TTC549 (cell line): ENCODE data around the gene CIP2A.

Experiments used
- FAIRE-seq: peaks from 2 replicates; lab custom pipeline; 2012; peaks lifted over from hg19 to GRCh38; lab: Jason Lieb, UNC

CIP2A gene

DNA sequence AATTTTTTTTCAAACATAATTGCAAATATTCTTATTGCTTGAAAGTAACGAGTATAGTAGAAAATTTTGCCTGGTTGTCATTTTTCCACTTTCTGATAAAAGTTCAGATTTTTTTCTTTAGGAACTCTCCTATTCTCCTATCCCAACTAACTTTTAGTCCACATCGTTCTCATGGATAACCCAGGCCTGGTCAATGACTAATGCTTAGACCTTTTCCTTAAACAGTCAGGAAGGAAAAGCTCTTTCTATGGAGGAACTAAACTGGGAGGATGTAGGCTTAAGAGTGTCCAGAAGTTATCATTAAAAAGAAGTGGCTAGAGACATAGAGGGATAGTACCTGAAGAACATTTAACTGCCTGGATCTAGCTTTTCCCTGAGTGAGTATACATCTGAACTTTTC is 26.7 kb downstream of the CIP2A start:
- FAIRE-seq: no peak

DNA sequence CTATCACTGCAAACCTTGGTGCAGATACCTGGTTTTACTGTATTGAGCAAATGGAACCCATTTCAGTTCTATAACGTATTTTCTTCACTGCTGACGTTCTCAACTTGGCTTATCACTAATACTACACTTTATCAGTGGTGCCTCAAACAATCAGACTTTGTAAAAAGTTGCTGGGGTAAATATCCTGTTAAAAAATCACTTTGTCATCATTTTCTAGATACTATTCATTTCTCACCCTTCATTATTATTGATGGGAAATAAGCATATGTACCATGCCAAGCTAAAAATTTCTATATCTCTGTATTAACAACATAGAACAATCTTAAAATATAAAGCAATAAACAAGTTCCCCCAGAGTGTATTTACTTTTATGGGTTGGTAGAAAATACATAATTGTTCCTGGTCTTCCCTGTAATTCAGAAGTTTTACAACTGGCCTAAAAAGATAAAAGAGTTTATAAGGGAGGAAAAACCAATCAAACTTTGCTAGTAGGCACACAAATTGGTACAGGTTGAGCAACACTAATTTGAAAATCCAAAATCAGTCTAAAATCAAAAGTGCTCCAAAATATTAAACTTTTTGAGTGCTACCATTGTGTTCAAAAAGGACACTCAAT is 33.2 kb downstream of the CIP2A start:
- FAIRE-seq: no peak

DNA sequence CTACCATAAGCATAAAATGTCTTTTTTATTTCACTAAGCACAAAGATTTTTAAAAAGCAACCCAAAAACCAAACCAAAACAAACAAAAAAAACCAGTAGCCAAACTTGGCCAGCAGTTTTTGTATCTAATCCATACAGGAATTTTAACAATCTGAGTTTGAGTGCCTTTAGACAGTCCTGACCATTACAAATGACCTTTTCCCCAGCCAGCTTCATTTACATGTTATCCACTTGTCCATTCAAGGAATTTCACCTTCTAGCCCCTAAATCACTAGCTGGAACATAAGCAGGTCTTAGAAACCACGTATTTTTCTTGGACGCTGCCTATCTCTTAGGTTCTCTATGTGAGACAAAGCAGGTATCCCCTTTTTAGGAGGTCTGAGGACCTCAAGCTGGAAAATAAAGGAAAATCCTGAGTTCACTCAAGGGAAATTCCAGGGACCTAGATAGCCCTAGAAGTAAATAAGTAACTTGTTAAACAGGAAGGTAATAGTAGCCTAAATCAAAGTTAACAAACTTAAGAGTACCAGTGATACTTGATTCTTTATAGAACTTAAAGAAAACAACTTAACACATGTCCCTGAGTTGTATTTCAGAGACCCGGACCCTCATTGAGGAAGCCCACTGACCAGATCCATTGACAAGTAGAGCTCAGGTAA is 34.2 kb downstream of the CIP2A start:
- no peak for FAIRE-seq

DNA sequence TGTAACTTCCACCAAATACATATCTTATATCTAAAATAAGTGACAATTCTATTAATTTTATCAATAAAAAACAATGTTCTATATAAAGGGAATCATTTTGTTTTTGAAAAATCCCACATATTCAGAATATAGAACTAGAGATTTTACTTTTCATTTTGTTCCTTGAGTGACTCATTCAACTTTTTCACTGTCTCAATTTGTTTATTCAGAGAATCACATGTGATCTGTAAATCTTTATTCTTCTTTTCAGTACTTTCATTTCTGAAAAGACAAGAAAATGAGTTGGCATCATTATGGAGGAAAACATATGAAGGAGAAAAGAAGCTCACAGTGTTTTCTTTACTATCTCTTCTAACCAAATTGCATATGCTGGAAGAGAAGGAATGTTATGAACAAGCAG is 35.0 kb downstream of the CIP2A start:
- no peak for FAIRE-seq

DNA sequence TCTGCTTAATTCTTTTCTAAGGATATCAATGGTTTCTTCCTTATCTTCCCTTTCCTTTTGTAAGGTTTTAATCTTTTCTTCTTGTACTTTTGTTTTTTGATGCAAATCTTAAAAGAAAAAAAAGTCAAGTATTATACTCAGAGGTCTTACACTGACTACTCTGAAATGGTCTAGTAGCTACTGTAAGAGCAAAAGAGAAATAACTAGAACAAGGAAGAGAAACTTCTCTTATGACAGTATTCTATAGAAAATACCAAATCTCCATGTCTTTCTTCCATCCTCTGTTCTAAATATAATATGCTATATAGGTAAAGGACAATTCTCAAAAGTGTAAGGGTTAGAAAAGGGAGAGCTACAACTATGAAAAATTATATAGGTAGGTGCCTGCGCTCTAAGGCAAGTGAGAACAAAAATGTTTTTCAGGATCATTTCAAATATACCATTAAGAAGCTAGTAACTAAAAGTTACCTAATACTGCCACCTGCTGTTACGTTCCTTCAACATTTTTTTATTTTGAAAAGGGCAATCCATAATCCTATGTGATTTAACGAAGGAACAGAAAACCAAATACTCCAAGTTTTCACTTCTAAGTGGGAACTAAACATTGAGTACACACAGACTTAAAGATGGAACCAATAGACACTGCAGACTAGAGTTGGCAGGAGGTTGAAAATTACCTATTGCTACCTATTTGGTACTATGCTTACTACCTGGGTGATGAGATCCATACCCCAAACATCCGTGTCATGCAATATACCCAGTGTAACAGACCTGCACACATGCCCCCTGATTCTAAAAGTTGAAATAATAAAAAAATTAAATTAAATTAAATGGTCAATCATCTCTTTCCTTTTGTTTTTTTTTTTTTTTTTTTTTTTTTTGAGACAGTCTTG is 36.7 kb downstream of the CIP2A start:
- FAIRE-seq: peak; percentile 56

DNA sequence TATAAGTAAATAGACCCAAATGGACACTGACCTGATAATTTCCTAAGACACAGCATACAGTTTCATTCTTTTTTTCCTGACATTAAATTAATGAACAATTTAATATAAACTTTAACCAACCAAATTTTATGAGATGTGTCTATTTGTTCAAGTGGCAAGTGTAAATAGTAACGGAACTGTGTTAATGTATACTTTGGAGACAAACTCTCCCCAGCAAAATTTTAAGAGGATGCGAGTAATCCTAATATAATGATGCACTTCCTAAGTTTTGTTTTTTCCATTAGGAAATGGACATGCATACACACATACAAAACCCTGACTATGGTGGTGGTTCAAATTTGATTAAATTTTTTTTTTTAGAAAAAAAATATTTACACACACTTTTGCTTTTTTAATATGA is 40.4 kb downstream of the CIP2A start:
- no peak for FAIRE-seq

DNA sequence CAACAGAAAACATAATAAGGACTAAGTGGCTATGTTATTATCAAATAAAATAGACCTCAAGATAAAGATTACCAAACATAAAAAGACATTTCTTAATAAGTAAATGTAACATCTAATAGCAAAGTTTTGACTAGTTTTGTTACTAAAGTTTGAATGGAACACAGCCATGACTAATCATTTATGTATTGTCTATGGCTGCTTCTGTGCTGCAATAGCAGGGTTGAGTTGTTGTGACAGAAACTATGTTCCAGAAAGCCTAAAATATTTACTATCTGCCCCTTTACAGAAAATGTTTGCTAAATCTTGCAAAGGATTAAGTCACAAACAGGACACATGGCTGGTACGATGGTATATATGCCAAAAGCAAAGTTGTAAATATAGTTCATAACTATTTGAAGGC is 40.9 kb downstream of the CIP2A start:
- FAIRE-seq: no peak

DNA sequence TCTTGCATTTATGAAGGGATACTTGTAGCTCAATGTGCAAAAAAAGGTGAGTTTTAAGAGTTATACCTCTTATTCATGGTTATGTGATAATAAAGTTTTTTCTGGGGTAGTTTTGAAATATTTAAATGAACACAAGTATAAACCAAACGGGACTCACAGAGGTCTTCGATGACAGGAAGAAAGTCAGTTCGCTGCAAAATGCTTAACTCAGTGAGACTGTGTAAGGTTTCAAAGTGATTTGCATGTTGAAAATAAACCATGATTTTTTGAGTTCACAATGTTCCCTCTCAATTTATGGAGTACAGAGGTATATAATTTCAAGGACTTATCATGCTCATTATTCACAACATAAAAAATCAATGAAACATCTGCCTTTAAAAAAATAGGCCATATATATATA is 42.5 kb downstream of the CIP2A start:
- FAIRE-seq: no peak

DNA sequence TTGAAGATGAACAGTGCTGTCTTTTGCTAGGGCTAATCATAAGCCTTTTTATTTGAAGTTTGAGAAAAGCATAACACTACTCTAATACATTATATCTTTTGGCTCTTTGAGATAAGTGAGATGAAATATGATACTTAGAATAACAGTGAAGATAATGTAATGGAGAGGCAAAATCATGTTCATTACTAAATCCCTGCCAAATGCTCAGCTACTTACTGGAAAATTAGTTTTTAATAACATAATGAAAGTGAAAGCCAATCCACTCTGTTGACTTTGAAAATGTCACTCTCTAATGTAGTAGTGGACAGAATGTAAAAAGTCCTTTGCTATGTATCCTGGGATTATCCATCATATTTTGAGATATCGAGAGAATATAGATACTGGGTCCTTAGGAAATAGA is 43.0 kb downstream of the CIP2A start:
- no peak for FAIRE-seq

DNA sequence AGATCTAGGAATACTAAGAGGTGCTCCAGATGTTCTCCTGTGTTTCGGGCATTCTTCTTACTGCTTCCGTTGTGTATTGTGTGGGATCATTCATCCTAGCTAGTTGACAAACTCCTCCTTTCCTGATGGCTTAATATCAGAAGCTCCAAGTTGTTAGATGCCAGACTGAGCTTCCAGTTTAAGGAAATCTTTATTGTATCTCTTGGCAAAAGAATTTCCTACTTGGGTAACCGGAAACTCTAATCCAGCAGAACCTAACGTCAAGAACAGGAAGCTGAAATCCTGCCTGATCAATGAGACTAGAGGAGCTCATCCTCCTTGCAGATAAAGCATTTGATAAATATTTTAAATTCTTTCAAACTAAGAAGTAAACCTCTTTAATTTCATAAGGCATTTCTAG is 51.2 kb downstream of the CIP2A start:
- FAIRE-seq: no peak

DNA sequence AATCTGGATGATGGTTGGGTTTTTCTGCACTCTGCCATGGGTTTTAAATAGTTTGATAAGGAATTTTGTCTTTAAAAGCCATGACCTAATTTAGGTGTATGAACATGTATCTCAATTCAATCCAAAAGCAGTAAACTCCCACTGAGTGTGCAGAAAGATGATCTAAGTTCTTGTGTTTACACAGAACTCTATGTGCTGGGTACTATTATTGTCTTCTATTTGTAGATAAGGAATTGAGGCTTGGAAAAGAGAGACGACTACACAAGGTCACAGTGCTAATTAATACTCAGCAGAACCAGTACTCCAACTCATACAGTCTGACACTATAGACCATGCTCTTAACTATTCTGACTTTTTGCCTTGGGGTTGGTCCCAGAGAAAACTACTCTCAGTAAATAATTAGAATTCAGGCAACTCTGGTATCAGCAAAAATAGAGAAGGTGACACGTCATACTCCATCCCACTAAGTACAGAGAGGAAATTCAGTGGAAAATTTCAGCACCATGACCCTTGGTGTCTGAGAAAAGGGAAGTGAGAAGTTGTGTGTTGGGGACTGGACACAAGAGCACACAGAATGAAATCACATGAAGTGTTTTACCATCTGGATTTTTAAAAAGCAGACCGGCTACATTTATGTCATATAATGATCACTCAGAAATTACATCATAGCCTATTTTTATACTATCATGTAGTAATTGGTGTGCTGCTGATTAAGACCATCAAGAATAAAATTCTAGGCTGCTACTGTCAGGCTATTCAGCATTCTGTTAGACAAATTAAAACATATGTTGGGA is 60.6 kb downstream of the CIP2A start:
- no peak for FAIRE-seq

DNA sequence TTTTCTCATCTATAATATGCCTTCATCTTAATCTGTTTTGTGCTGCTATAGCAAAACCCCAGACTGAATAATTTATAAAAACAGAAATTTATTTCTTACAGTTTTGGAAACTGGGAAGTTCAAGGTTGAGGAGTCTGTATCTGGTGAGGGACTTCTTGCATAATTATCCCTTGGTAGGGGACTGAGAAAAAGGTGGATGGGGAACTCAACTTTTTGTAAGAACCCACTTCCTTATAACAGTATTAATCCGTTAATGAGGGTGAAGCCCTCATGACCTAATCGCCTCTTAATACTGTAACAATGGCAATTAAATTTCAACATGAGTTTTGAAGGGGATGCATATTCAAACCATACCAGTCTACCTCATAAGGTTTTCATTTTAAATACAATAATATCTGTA is 61.4 kb downstream of the CIP2A start:
- FAIRE-seq: no peak

DNA sequence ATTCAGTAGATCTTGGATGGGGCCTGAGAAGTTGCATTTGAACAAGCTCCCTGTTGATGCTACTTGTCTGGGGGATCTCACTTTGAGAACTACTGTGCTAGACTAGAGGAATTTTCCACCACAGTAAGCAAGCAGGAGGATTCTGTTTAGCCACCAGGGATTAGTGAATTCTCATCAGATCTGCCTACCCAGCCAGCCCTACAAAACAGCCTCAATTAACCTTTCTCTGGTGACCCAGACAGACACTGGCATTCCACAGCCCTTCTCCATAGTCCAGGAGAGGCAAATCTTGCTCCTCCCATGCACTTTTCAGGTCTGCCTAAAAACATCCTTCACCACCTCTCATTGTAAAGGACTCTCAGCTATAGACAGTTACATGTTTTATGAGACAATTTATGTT is 62.1 kb downstream of the CIP2A start:
- FAIRE-seq: no peak

DNA sequence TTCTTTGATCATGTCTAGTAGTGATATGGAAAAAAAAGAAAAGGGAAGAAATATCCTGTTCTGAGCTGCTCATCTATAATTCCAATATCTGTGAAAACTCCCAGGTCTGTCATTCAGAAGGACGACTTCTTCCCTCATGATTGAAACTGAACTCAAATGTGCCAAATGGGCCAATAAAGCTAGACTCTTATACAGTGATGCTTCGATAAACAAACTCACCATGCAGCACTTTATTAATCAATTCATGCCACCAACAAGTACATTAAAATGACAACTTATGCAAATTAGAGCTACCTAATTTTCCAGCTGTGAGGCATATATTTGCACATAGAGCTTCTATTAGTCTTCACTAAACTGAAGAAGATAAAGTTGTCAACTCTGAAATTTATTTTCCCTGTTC is 63.3 kb downstream of the CIP2A start:
- no peak for FAIRE-seq

DNA sequence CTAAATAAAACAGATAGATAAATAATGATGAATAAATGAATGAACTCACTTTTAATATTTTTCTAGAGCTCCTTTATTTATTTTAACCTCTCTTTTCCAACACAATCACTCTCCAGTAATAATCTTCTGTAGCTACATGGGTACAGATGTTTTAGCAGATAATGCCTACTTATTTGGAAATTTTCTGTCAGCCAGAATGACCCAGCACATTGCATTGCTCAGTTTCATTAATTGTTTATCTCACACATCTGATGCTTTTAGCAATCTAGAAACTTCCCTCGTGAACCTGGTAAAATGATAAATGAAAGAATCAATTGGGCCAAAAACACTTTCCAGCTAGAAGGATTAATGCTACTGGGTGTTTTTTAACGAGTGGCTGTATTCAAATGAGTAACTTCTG is 64.0 kb downstream of the CIP2A start:
- no peak for FAIRE-seq

DNA sequence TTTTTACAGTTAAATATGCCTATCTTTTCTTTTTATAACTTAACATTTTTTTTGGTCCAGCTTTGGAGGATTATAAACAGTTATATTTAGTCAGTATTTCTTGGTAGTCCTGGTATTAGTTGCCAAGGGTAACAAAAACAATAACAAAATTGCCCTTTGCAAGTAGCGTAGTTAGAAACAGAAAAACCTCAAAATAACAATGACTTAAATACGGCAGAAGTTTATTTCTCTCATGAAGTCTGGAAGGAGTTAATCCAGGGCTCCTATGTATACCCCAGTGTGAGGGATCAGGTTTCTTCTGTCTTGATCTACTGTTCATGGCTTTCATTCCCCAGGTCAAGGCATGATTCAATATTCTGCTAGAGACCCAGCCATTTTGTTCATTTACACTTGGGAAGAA is 64.7 kb downstream of the CIP2A start:
- FAIRE-seq: no peak

DNA sequence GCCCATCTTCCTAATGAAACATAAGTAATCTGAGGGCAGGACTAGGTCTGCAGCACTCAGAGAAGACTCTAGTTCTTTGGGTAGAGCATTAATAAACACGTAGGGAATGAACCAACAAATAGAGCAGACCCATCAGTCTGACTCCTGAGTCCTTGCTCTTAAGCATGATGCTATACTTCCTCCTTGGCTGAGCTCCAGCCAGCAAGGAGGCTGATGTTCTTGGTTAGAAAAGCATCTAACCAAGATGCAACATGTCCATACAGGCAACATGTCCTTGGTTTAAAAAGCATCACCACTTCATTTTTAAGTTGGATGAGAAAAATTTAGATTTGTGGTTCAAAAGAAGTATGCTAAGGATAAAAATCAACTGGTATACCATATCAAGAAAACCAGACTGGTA is 70.3 kb downstream of the CIP2A start:
- no peak for FAIRE-seq

DNA sequence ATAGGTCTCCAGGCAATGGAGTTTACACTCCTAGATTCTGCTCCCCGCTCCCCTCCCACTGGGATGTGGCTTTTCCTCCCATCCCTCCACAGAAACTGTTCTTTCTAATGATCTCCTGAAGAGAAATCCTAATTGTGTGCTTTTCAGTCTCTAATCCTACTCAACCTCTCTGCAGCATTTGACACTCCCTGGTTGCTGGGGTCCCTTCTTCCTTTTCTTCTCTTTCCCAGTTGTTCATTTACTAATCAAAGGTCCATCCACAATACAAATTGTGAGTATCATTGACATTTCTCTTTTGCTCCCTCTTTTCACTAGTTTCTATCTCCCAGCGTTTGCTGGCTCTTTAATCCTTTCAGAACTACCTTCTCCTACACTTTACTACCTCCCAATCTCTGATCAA is 72.4 kb downstream of the CIP2A start:
- FAIRE-seq: no peak

DNA sequence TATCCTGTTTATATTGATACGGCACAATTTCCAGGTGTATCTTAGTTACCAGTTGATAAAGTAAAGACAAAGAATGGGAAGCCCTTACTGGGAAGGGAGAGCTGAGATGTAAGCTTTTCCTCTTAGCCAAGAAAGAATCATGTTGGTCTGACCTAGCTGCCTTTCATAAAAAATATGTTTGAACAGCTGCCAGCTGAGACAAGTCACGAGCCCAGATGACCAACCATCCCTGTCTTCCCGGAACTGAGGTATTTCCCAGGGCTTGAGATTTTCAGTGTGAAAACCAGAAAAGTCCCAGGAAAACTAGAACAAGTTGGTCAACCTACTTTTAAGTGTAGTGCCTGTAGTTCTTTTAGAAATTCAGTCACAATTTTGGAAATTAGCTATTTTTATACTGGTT is 75.3 kb downstream of the CIP2A start:
- no peak for FAIRE-seq

DNA sequence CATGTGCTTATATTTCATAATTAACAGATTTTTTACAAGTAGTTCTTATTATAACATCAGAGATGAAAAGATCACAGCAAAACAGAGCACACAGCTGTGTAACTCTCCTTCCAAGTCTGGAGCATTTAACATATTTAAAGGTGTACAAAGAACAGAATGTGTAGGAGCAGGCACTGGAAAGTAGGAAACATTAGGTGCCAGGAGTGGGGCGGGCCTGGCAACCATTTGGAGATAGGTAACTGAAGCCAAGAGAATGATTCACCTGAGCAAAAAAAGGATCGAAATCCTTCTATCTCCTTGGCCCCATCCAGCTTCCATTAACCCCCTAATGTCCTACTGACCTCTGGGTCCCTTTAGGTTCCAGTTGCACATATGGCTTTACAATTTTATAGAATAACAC is 76.6 kb downstream of the CIP2A start:
- FAIRE-seq: no peak

DNA sequence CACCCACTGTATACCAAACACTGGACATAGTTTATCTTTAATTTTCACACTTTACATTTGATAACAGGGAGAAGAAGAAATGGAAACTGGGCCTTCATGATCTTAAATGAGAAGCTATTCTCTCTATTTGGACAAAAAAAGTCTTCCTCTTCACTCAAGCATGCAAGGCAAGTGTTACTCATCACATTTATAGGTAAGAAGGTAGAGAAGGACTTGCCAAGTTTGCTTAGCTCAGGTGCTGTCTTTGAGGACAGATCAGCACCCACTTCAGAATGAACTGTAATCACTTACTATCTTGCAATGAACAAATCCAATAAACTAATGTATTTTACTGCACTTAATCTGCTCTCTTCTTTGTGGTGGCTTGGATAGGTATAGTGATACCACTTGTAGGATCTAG is 77.7 kb downstream of the CIP2A start:
- FAIRE-seq: no peak

DNA sequence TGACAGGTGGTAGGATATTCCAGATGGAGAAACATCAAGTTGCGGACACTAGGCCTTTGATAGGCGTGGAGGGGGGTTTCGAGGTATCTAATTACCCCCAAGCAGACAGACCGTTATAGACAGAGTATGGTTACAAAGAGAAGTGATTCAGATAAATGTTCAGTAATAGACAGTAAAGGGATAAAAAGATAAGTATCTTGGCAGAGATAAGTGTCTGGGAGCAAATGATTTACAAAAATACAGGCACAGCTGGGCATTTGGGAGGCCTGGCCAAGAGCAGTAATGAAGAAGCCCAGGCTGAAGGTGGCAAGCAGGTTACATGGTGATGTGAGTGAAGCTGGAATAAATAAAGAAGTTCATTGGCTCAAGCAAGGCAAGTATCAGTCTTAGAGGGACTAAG is 78.2 kb downstream of the CIP2A start:
- FAIRE-seq: no peak

DNA sequence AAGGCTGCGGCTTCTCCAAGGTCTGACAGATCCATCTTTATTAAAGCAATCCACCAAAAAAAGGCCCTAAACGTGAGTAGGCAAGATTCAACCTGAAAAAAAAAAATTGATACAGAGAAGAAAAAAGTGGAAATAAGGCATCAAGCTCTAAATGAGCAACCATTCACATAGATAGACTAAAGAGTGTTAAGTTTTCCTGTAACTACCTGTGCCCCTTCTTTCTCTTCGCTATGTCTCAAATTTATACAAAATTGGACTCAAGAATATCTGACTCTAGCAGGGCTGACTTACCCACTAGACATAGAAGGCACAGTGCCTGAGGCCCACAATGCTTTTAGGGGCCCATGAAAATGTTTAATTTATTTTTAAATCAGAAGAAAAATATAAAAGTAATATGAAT is 78.7 kb downstream of the CIP2A start, which contains the start of gene MYH15:
Gene MYH15 (minus strand): TSS at position 101 of the 400 bp plus-strand sequence. CDS start 66 bp downstream, at position 35.
- no peak for FAIRE-seq
